ENCODE data around the gene RPTOR. TPM values are rescaled to one million over a fixed set of nuclear protein-coding genes. Genes with fewer than 3 reads are reported as not detected.

RPTOR gene
- total and polyA plus RNA-seq, 2 donors (not counting 3 experiments of a cell fraction or from before 2014, with no cell fraction given): 10.7 to 41.8 TPM

DNA sequence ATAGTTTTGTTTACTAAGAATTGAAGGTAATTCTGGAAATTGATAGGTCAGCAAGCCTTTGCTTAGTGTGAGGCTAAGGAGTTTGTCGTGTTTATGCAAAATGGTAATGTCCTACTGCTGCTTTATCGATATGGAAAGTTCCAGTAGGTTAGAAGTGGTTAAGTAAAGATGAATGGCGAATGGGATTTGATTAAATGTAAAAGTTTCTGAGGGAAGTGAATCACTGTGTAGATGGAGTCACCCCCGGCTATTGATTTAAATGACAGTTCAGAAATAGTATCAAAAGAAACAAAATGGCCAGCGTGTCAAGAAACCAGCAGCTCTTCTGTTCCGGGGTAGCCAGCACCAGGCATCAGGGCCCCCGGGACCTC is 131.4 kb downstream of the RPTOR start:
- DNase-seq (ENCODE audit: low read depth, low spot score): no peak
- H3K4me1 ChIP-seq (ENCODE audit: control insufficient read depth, extremely low read depth, insufficient read depth, low read length): peaks cover 33% of the 10 kb centered on the region
- POLR2A ChIA-PET: no interaction called here
- BruUV-seq (replicated peaks): no TSS peak
- no peaks in the 10 kb centered on the region for H3K9me3 ChIP-seq (replicated peaks; ENCODE audit: control insufficient read depth, insufficient read depth, low read length)
- TF ChIP-seq MYC (IDR thresholded peaks at IDR 0.05; ENCODE audit: low read depth, low read length) (no peak), FOS (IDR thresholded peaks at IDR 0.05; ENCODE audit: borderline replicate concordance, insufficient read depth, low read length) (no peak), POLR2A (IDR thresholded peaks at IDR 0.05; ENCODE audit: low read depth, low read length) (no peak)
- intact Hi-C loops (cut with micrococcal nuclease): loop anchor here (10.0 kb wide), 1 partner anchor 179 kb away; no protein-coding TSS in a partner anchor
- no peak overlapping the region for H3K27ac ChIP-seq (ENCODE audit: insufficient read depth, low read depth, low read length)
- no peaks in the 10 kb centered on the region for H3K36me3 ChIP-seq (ENCODE audit: control insufficient read depth in 2 of 2, extremely low read depth in 1 of 2, insufficient read depth in 2 of 2, low read length in 2 of 2)
- CTCF ChIA-PET: no interaction called here
- no peaks in the 10 kb centered on the region for H3K27me3 ChIP-seq (ENCODE audit: control insufficient read depth in 2 of 2, insufficient read depth in 2 of 2, low read length in 2 of 2)
- dilution Hi-C loops (cut with MboI; ENCODE audit: extremely low pct_ligation_motif_present, low sequenced_read_pairs): no loop called here
- H2AFZ ChIP-seq (ENCODE audit: low read depth, low read length): no peak overlapping the region
- no peaks in the 10 kb centered on the region for H4K20me1 ChIP-seq (replicated peaks; ENCODE audit: control insufficient read depth, extremely low read depth, insufficient read depth, low read length)
- no peaks in the 10 kb centered on the region for H3K9me1 ChIP-seq (replicated peaks; ENCODE audit: control insufficient read depth, extremely low read depth, insufficient read depth, low read length)
- H3K79me2 ChIP-seq (ENCODE audit: control insufficient read depth, insufficient read depth, low read length): peaks cover 3% of the 10 kb centered on the region
- H3K9ac ChIP-seq (replicated peaks; ENCODE audit: extremely low read depth, insufficient read depth, low read length): no peak overlapping the region
- no peak for FAIRE-seq
- no peak overlapping the region for H3K4me3 ChIP-seq (replicated peaks in 1 of 3; ENCODE audit: insufficient read depth in 1 of 3, low read depth in 1 of 3, low read length in 3 of 3)
- H3K4me2 ChIP-seq (ENCODE audit: insufficient read depth, low read length): no peak overlapping the region

DNA sequence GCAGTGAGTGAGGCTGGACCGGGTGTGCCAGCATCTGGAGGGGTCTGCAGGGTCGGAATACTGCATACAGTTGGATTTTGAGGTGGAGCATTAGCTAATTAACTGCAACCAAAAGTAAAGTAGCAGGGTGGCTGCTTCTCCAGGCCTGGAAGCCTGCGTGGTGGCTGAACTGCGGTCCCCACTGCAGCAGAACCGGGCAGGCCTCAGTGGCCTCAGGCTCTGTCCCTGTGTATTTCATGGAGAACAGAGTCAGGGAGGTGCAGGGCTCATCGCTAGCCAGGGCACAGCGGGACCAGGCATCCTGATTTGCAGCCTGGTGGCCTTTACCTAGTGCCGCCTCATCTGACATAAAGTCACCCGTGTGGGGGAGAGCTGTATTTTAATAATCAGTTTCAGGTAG is 131.9 kb downstream of the RPTOR start:
- CTCF ChIA-PET: interaction anchor here (0.8 kb wide), 1 partner anchor 9 kb away, joined by 3 read pairs; no protein-coding TSS in a partner anchor
- BruUV-seq (replicated peaks): no TSS peak
- Histone ChIP-seq H3K4me1 (ENCODE audit: control insufficient read depth, extremely low read depth, insufficient read depth, low read length) (peaks cover 28% of the 10 kb centered on the region), H2AFZ (ENCODE audit: low read depth, low read length) (no peak overlapping the region), H3K27me3 (ENCODE audit: control insufficient read depth in 2 of 2, insufficient read depth in 2 of 2, low read length in 2 of 2) (no peaks in the 10 kb centered on the region), H3K9me1 (replicated peaks; ENCODE audit: control insufficient read depth, extremely low read depth, insufficient read depth, low read length) (no peaks in the 10 kb centered on the region), H3K27ac (ENCODE audit: insufficient read depth, low read depth, low read length) (no peak overlapping the region), H3K4me2 (ENCODE audit: insufficient read depth, low read length) (no peak overlapping the region), H4K20me1 (replicated peaks; ENCODE audit: control insufficient read depth, extremely low read depth, insufficient read depth, low read length) (no peaks in the 10 kb centered on the region), H3K79me2 (ENCODE audit: control insufficient read depth, insufficient read depth, low read length) (peaks cover 3% of the 10 kb centered on the region), H3K9ac (replicated peaks; ENCODE audit: extremely low read depth, insufficient read depth, low read length) (no peak overlapping the region), H3K4me3 (replicated peaks in 1 of 3; ENCODE audit: insufficient read depth in 1 of 3, low read depth in 1 of 3, low read length in 3 of 3) (no peak overlapping the region), H3K36me3 (ENCODE audit: control insufficient read depth in 2 of 2, extremely low read depth in 1 of 2, insufficient read depth in 2 of 2, low read length in 2 of 2) (no peaks in the 10 kb centered on the region), H3K9me3 (replicated peaks; ENCODE audit: control insufficient read depth, insufficient read depth, low read length) (no peaks in the 10 kb centered on the region)
- TF ChIP-seq, protein P1, sequence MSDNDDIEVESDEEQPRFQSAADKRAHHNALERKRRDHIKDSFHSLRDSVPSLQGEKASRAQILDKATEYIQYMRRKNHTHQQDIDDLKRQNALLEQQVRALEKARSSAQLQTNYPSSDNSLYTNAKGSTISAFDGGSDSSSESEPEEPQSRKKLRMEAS (IDR thresholded peaks at IDR 0.05; ENCODE audit: insufficient read depth, insufficient read length): no peak
- no peak for TF ChIP-seq GATA2 (IDR thresholded peaks at IDR 0.05; ENCODE audit: insufficient read depth, insufficient read length, low read depth, low read length)
- TF ChIP-seq EZH2 (IDR thresholded peaks at IDR 0.05; ENCODE audit: borderline replicate concordance, low read depth, low read length, severe bottlenecking): no peak
- TF ChIP-seq JUN (IDR thresholded peaks at IDR 0.05; ENCODE audit: borderline replicate concordance, insufficient read depth, insufficient read length, low read depth): no peak
- no peak for TF ChIP-seq MYC (IDR thresholded peaks at IDR 0.05; ENCODE audit: low read depth, low read length)
- TF ChIP-seq POLR2A (IDR thresholded peaks at IDR 0.05; ENCODE audit: low read depth, low read length): no peak
- no peak for TF ChIP-seq FOS (IDR thresholded peaks at IDR 0.05; ENCODE audit: borderline replicate concordance, insufficient read depth, low read length)
- TF ChIP-seq POLR2AphosphoS5 (IDR thresholded peaks at IDR 0.05; ENCODE audit: insufficient read depth, low read depth, low read length): no peak
- TF ChIP-seq, protein P2, sequence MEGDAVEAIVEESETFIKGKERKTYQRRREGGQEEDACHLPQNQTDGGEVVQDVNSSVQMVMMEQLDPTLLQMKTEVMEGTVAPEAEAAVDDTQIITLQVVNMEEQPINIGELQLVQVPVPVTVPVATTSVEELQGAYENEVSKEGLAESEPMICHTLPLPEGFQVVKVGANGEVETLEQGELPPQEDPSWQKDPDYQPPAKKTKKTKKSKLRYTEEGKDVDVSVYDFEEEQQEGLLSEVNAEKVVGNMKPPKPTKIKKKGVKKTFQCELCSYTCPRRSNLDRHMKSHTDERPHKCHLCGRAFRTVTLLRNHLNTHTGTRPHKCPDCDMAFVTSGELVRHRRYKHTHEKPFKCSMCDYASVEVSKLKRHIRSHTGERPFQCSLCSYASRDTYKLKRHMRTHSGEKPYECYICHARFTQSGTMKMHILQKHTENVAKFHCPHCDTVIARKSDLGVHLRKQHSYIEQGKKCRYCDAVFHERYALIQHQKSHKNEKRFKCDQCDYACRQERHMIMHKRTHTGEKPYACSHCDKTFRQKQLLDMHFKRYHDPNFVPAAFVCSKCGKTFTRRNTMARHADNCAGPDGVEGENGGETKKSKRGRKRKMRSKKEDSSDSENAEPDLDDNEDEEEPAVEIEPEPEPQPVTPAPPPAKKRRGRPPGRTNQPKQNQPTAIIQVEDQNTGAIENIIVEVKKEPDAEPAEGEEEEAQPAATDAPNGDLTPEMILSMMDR (IDR thresholded peaks at IDR 0.05; ENCODE audit: extremely low read depth in 1 of 2, insufficient read depth in 1 of 2, low read depth in 1 of 2, low read length in 2 of 2): no peak
- FAIRE-seq: no peak
- dilution Hi-C loops (cut with MboI; ENCODE audit: extremely low pct_ligation_motif_present, low sequenced_read_pairs) (no loop called here), intact Hi-C loops (cut with micrococcal nuclease) (loop anchor here (10.0 kb wide), 1 partner anchor 178 kb away; no protein-coding TSS in a partner anchor)
- DNase-seq (ENCODE audit: low read depth, low spot score): no peak
- POLR2A ChIA-PET: no interaction called here

All from endothelial cell of umbilical vein (primary cell).